OCI-LY7 (cell line): ENCODE measurements around the gene SREK1IP1. TPM values are rescaled to one million over a fixed set of nuclear protein-coding genes. Genes with fewer than 3 reads are reported as not detected.

ENCODE experiments used
- BruUV-seq: library from RNA; stranded (reverse); fragments of 400-500 nt; replicated peaks from 2 replicates; lab custom pipeline; 2021; lab: Mats Ljungman, UMichigan
- CTCF ChIA-PET: fragments of 300-600 bp; sonication (Branson Sonifier 250); formaldehyde crosslinking; loops from one replicate; lab custom pipeline; 2022; ENCODE audit warnings: antibody characterized with exemption; ENCODE audit not compliant: unreplicated experiment; lab: Charles Lee
- POLR2A ChIA-PET: fragments of 300-600 bp; sonication (Branson Sonifier 250); formaldehyde crosslinking; loops from one replicate; lab custom pipeline; 2022; ENCODE audit warnings: antibody characterized with exemption; lab: Charles Lee
- DNase-seq: peaks from one replicate; pipeline ENCODE4 v3.0.0-alpha.2; 2015; ENCODE audit warnings: low spot score
- H2AFZ ChIP-seq: fragments of 200-600 bp; sonication (generic), shearing (Covaris generic); 2 replicates; pipeline ENCODE4 v1.6.1; 2014; ENCODE audit warnings: mild to moderate bottlenecking, antibody characterized with exemption, low read length, moderate library complexity
- H3K27ac ChIP-seq: fragments of 200-600 bp; sonication (generic); 2 replicates; pipeline ENCODE4 v1.5.1; 2014; ENCODE audit warnings: mixed run types, low read depth, mild to moderate bottlenecking, moderate library complexity, low read length, inconsistent platforms; ENCODE audit not compliant: poor library complexity, severe bottlenecking
- H3K36me3 ChIP-seq: fragments of 200-600 bp; sonication (generic); 2 replicates; pipeline ENCODE4 v1.6.1; 2014; ENCODE audit warnings: mild to moderate bottlenecking, antibody characterized with exemption, low read length, moderate library complexity, mixed read lengths; ENCODE audit not compliant: insufficient read depth
- H3K4me1 ChIP-seq: fragments of 200-600 bp; sonication (generic); 2 replicates; pipeline ENCODE4 v1.5.1; 2014; ENCODE audit warnings: mild to moderate bottlenecking, low read length; ENCODE audit not compliant: insufficient read depth, poor library complexity, severe bottlenecking
- H3K4me2 ChIP-seq: fragments of 200-600 bp; sonication (generic); 2 replicates; pipeline ENCODE4 v1.6.1; 2014; ENCODE audit warnings: mild to moderate bottlenecking, low read length
- H3K4me3 ChIP-seq: fragments of 200-600 bp; sonication (generic); 2 replicates; pipeline ENCODE4 v1.5.1; 2014; ENCODE audit warnings: mild to moderate bottlenecking, low read depth, low read length; ENCODE audit not compliant: poor library complexity, severe bottlenecking
- H3K79me2 ChIP-seq: fragments of 200-600 bp; sonication (generic); 2 replicates; pipeline ENCODE4 v1.6.1; 2016; ENCODE audit warnings: low read depth, mild to moderate bottlenecking, low read length, moderate library complexity, mixed read lengths; ENCODE audit not compliant: insufficient read depth
- H3K9me2 ChIP-seq: fragments of 200-600 bp; sonication (generic); 2 replicates; pipeline ENCODE4 v1.6.1; 2016; ENCODE audit warnings: mild to moderate bottlenecking, low read length, mixed read lengths; ENCODE audit not compliant: insufficient read depth
- H3K9me3 ChIP-seq: fragments of 200-600 bp; sonication (generic); 2 replicates; pipeline ENCODE4 v1.6.1; 2014; ENCODE audit warnings: mild to moderate bottlenecking, mixed run types, low read length, mixed read lengths
- H4K20me1 ChIP-seq: fragments of 200-600 bp; sonication (generic); 2 replicates; pipeline ENCODE4 v1.6.1; 2014; ENCODE audit warnings: mild to moderate bottlenecking, antibody characterized with exemption, low read length, moderate library complexity, mixed read lengths; ENCODE audit not compliant: insufficient read depth
- EZH2phosphoT487 ChIP-seq: fragments of 200-600 bp; sonication (generic); IDR thresholded peaks from 2 replicates; pipeline ENCODE4 v1.6.1; 2018; ENCODE audit warnings: low read depth, borderline replicate concordance, mild to moderate bottlenecking, mixed run types, antibody characterized with exemption, low read length, moderate library complexity, mixed read lengths
- intact Hi-C: fragments of 100-400 bp; cut with micrococcal nuclease; formaldehyde crosslinking; loops from one replicate; pipeline ENCODE4 v1.10.0; 2022; ENCODE audit not compliant: unreplicated experiment
- total RNA-seq, 2 experiments: library from RNA; depleted of rRNA in 1 of 2; stranded (reverse); fragments of >200 nt in 1 of 2; shearing (Covaris generic) in 1 of 2; gene quantifications; 2 replicates each; pipeline ENCODE4 v1.2.3, GENCODE V29; 2014 to 2022
- TF ChIP-seq, protein P1 (sequence below): fragments of 200-600 bp; sonication (generic); conservative IDR thresholded peaks from 2 replicates; pipeline ENCODE4 v1.5.1; 2014; ENCODE audit warnings: mild to moderate bottlenecking, antibody characterized with exemption, low read length, moderate library complexity, mixed read lengths

SREK1IP1 gene
- total RNA-seq, 2 experiments from 2014 or later: 4.8 to 23.0 TPM

DNA sequence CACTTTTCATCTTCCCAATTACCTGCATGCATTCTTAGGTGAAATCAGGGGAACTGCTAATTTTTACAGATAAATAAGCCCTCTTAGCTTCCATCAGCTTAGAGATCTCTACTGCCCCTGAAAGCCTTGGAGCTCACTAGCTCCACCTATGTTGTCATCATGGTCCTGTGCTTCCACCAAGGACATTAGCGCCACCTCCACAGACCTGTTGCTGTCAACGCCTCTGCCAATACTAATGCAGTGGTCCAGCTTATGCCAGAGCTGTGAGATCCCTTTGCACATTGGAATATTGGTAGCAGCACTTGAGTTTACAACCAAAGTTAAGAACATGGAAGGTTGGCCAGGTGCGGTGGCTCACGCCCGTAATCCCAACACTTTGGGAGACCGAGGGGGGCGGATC lies 85.9 kb downstream of the SREK1IP1 start:
- peak; percentile 4 for DNase-seq
- Histone ChIP-seq H3K4me2 (no peak overlapping the region), H2AFZ (no peak overlapping the region), H3K4me1 (no peaks in the 10 kb centered on the region), H3K4me3 (no peak overlapping the region), H3K27ac (no peak overlapping the region), H3K9me2 (no peaks in the 10 kb centered on the region), H4K20me1 (no peaks in the 10 kb centered on the region), H3K36me3 (no peaks in the 10 kb centered on the region), H3K9me3 (no peaks in the 10 kb centered on the region), H3K79me2 (no peaks in the 10 kb centered on the region)
- intact Hi-C loops: no loop called here
- TF ChIP-seq, protein P1, sequence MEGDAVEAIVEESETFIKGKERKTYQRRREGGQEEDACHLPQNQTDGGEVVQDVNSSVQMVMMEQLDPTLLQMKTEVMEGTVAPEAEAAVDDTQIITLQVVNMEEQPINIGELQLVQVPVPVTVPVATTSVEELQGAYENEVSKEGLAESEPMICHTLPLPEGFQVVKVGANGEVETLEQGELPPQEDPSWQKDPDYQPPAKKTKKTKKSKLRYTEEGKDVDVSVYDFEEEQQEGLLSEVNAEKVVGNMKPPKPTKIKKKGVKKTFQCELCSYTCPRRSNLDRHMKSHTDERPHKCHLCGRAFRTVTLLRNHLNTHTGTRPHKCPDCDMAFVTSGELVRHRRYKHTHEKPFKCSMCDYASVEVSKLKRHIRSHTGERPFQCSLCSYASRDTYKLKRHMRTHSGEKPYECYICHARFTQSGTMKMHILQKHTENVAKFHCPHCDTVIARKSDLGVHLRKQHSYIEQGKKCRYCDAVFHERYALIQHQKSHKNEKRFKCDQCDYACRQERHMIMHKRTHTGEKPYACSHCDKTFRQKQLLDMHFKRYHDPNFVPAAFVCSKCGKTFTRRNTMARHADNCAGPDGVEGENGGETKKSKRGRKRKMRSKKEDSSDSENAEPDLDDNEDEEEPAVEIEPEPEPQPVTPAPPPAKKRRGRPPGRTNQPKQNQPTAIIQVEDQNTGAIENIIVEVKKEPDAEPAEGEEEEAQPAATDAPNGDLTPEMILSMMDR: peak; percentile 45
- no peak for TF ChIP-seq EZH2phosphoT487
- CTCF ChIA-PET: no interaction called here
- POLR2A ChIA-PET: no interaction called here
- BruUV-seq: no TSS peak

DNA sequence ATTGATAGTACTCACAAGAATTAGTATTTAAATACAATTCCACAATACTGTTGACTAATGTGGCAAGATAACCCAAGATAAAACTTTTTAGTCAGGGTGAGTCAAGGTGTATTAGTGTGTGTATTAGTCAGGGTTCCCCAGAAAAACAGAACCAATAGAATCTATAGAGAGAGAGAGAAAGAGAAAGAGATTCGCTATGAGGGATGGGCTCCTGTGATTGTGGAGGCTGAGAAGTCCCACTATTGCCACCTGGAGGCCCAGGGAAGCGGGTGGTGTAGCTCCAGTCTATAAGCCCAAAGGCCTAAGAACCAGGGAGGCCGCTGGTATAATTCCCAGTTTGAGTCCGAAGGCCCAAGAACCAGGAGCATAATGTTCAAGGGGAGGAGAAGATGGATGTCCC lies 88.2 kb downstream of the SREK1IP1 start:
- intact Hi-C loops: no loop called here
- TF ChIP-seq EZH2phosphoT487: no peak
- TF ChIP-seq, protein P1: 0 out of 2 replicates have a peak, but pooled peaks have one; percentile 31
- H3K4me1 ChIP-seq: no peaks in the 10 kb centered on the region
- no peaks in the 10 kb centered on the region for H3K36me3 ChIP-seq
- H3K9me2 ChIP-seq: no peaks in the 10 kb centered on the region
- H2AFZ ChIP-seq: no peak overlapping the region
- no peak overlapping the region for H3K4me3 ChIP-seq
- ChIA-PET CTCF (no interaction called here), POLR2A (interaction anchor here (0.6 kb wide), 1 partner anchor 23 kb away, joined by 3 read pairs; no protein-coding TSS in a partner anchor)
- no peaks in the 10 kb centered on the region for H4K20me1 ChIP-seq
- DNase-seq: no peak
- no peak overlapping the region for H3K4me2 ChIP-seq
- H3K27ac ChIP-seq: no peak overlapping the region
- BruUV-seq: no TSS peak
- H3K9me3 ChIP-seq: no peaks in the 10 kb centered on the region
- H3K79me2 ChIP-seq: no peaks in the 10 kb centered on the region

DNA sequence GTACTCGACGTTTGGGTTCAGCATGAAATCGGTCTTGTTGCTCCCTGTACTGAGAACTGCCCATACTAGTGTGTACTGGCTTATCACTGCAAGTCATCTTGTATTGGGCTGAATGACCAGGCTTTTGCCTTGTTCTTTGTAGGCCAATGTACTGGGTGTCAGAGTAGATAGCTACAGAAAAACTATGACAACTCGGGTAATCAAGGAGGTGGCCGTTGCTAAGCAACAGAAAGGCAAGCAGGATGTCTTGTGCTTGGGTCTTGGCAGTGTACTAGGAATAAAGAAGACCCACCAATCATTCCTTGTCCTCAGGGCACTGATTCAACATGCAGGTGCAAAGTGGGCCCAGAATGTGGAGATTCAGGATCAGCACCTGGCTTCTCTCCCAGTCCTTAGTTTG lies 90.1 kb downstream of the SREK1IP1 start:
- Histone ChIP-seq H2AFZ (no peak overlapping the region), H3K4me1 (no peaks in the 10 kb centered on the region), H3K4me3 (no peak overlapping the region), H3K27ac (no peak overlapping the region), H4K20me1 (no peaks in the 10 kb centered on the region), H3K79me2 (no peaks in the 10 kb centered on the region), H3K36me3 (no peaks in the 10 kb centered on the region), H3K9me3 (no peaks in the 10 kb centered on the region), H3K4me2 (no peak overlapping the region), H3K9me2 (no peaks in the 10 kb centered on the region)
- POLR2A ChIA-PET: interaction anchor here (1.1 to 1.6 kb wide), 4 partner anchors 11 to 76 kb away, joined by 3 to 4 read pairs (median 4); no protein-coding TSS in a partner anchor
- no TSS peak for BruUV-seq
- TF ChIP-seq, protein P1: no peak
- TF ChIP-seq EZH2phosphoT487: no peak
- DNase-seq: no peak
- intact Hi-C loops: no loop called here
- CTCF ChIA-PET: no interaction called here
